Measurements from ENCODE around the gene LUC7L2. TPM values are rescaled to one million over a fixed set of nuclear protein-coding genes. Genes with fewer than 3 reads are reported as not detected.

Gene LUC7L2
- total and polyA plus RNA-seq, 9 of the 15 experiments (the other 6 are each of a cell fraction or from before 2014, with no cell fraction given), result 56.1 to 207 (median 141) TPM

- WGBS (ENCODE audit: insufficient coverage, low coverage, missing lambda C conversion rate), result 2% methylated on average over 2 of the region's 2 CpGs
- H3K9me3 ChIP-seq (replicated peaks; ENCODE audit: control insufficient read depth, insufficient read depth, low read depth, low read length), result no peaks in the 10 kb centered on the region
- H3K4me1 ChIP-seq (replicated peaks in 1 of 2; ENCODE audit: control insufficient read depth in 2 of 2, insufficient read depth in 2 of 2, low read length in 2 of 2), result peaks cover 10 to 22% of the 10 kb centered on the region in 2 experiments
- no peaks in the 10 kb centered on the region for H3K27me3 ChIP-seq (ENCODE audit: control insufficient read depth in 2 of 2, insufficient read depth in 2 of 2, low read length in 2 of 2)
- intact Hi-C loops (cut with micrococcal nuclease), result no loop called here
- peaks cover 36% of the 10 kb centered on the region for H3K36me3 ChIP-seq (ENCODE audit: control insufficient read depth, insufficient read depth, low read length)
- BruUV-seq (replicated peaks), result no TSS peak
- peak overlapping the region; percentile 98 for H3K27ac ChIP-seq (ENCODE audit: extremely low read depth, low read depth, low read length)
- POLR2A ChIA-PET, result interaction anchor here (0.8 to 3.9 kb wide), 6 partner anchors 9 to 18 kb away, joined by 4 to 37 read pairs (median 14); no protein-coding TSS in a partner anchor
- H3K9ac ChIP-seq (ENCODE audit: insufficient read depth in 1 of 2, low read depth in 2 of 2, low read length in 2 of 2), result peak overlapping the region; percentile 97 to 99
- ATAC-seq, result no peak
- in situ Hi-C loops (cut with MboI), result loop anchor here (25.0 kb wide), 1 partner anchor 1399 kb away; no protein-coding TSS in a partner anchor
- no peak for FAIRE-seq
- no peaks in the 10 kb centered on the region for H3K9me1 ChIP-seq (ENCODE audit: control insufficient read depth, insufficient read depth, low read length)
- H3K79me2 ChIP-seq (ENCODE audit: control insufficient read depth, insufficient read depth, low read length), result peaks cover 79% of the 10 kb centered on the region
- peak overlapping the region; percentile 65 for H3K4me3 ChIP-seq
- peak overlapping the region; percentile 92 for H3K4me2 ChIP-seq (ENCODE audit: insufficient read depth, low read length)
- peaks cover 23% of the 10 kb centered on the region for H4K20me1 ChIP-seq (replicated peaks; ENCODE audit: control insufficient read depth, insufficient read depth, low read length)
- CTCF ChIA-PET (ENCODE audit: low intra/inter-chr PET ratio), result no interaction called here
- DNase-seq (ENCODE audit: extremely low read depth in 1 of 4, low spot score in 3 of 4), result no peak
- H2AFZ ChIP-seq (ENCODE audit: low read depth, low read length), result peak overlapping the region; percentile 74
- TF ChIP-seq ZNF436 (CRISPR knock-in tag; IDR thresholded peaks at IDR 0.05), result no peak
- TF ChIP-seq NFIX (CRISPR knock-in tag; IDR thresholded peaks at IDR 0.05; ENCODE audit: low read depth), result no peak
- TF ChIP-seq HNRNPLL (IDR thresholded peaks at IDR 0.05; ENCODE audit: low read depth, low read length, poor library complexity, severe bottlenecking), result no peak
- TF ChIP-seq ATF3 (IDR thresholded peaks at IDR 0.05), result peak; percentile 36; the same call in 1 of the 2 replicates
- TF ChIP-seq ATF3 (CRISPR knock-in tag; conservative IDR thresholded peaks at IDR 0.05), result no peak
- TF ChIP-seq PCBP1 (IDR thresholded peaks at IDR 0.05; ENCODE audit: low read depth, low read length, poor library complexity, severe bottlenecking), result no peak
- TF ChIP-seq ZNF274 (IDR thresholded peaks at IDR 0.05; ENCODE audit: borderline replicate concordance, low read depth, low read length), result no peak
- TF ChIP-seq ZBTB43 (CRISPR knock-in tag; IDR thresholded peaks at IDR 0.05), result no peak
- TF ChIP-seq CEBPB (tag; IDR thresholded peaks at IDR 0.05), result 0 out of 2 replicates have a peak, but pooled peaks have one; percentile 15
- TF ChIP-seq CGGBP1 (CRISPR knock-in tag; IDR thresholded peaks at IDR 0.05), result no peak
- no peak for TF ChIP-seq EWSR1 (IDR thresholded peaks at IDR 0.05; ENCODE audit: borderline replicate concordance, low read depth, partially characterized antibody)
- no peak for TF ChIP-seq SAFB2 (IDR thresholded peaks at IDR 0.05; ENCODE audit: borderline replicate concordance, low read depth, low read length, severe bottlenecking)
- no peak for TF ChIP-seq FOXK1 (CRISPR knock-in tag; IDR thresholded peaks at IDR 0.05; ENCODE audit: borderline replicate concordance)
- no peak for TF ChIP-seq HMBOX1 (IDR thresholded peaks at IDR 0.05)
- TF ChIP-seq TOE1 (IDR thresholded peaks at IDR 0.05; ENCODE audit: borderline replicate concordance), result no peak
- no peak for TF ChIP-seq TOE1 (CRISPR knock-in tag; IDR thresholded peaks at IDR 0.05; ENCODE audit: borderline replicate concordance, low read depth)
- no peak for TF ChIP-seq ZEB2 (IDR thresholded peaks at IDR 0.05)
- no peak for TF ChIP-seq GATAD2A (IDR thresholded peaks at IDR 0.05)
- TF ChIP-seq KDM2B (CRISPR knock-in tag; IDR thresholded peaks at IDR 0.05), result no peak
- TF ChIP-seq TRIM28 (IDR thresholded peaks at IDR 0.05), result no peak
- TF ChIP-seq ETV6 (IDR thresholded peaks at IDR 0.05; ENCODE audit: borderline replicate concordance in 1 of 2, low read depth in 2 of 2, low read length in 1 of 2), result no peak
- no peak for TF ChIP-seq ETV6 (CRISPR knock-in tag; IDR thresholded peaks at IDR 0.05; ENCODE audit: borderline replicate concordance)
These were observed 1.2 kb downstream of the LUC7L2 start for GRCh38 chr7:139360948-139361307.
